ENCODE data around the gene SNX15.
A peak's percentile ranks its signal among the peaks of the same experiment; 100 is the strongest.

SNX15 gene

DNA sequence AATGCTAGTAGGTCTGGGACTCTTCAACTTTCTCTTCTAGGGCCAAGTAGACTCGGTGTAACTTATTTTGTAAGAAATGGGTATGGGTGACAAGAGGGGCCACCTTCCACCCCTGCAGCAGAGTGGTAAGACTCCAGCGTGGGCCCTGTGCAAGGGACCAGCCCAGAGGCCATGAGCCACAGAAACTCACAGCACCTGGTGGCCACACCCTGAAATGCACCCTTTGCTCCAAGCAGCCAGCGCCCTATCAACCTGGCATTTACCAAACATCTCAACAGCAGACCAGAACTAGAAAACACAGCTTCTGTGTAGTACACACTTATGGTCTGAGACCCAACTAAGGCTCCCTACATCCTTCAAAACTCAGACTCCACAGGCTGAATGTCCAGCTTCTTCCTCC lies 50.9 kb downstream of the SNX15 start:
- TF ChIP-seq, protein P1, sequence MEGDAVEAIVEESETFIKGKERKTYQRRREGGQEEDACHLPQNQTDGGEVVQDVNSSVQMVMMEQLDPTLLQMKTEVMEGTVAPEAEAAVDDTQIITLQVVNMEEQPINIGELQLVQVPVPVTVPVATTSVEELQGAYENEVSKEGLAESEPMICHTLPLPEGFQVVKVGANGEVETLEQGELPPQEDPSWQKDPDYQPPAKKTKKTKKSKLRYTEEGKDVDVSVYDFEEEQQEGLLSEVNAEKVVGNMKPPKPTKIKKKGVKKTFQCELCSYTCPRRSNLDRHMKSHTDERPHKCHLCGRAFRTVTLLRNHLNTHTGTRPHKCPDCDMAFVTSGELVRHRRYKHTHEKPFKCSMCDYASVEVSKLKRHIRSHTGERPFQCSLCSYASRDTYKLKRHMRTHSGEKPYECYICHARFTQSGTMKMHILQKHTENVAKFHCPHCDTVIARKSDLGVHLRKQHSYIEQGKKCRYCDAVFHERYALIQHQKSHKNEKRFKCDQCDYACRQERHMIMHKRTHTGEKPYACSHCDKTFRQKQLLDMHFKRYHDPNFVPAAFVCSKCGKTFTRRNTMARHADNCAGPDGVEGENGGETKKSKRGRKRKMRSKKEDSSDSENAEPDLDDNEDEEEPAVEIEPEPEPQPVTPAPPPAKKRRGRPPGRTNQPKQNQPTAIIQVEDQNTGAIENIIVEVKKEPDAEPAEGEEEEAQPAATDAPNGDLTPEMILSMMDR (conservative IDR thresholded peaks at IDR 0.05; ENCODE audit: low read length), result peak; percentile 79
- no peak for TF ChIP-seq EZH2phosphoT487 (IDR thresholded peaks at IDR 0.05; ENCODE audit: borderline replicate concordance)
- Histone ChIP-seq H4K20me1 (ENCODE audit: insufficient read depth, low read length, poor library complexity, severe bottlenecking) (peaks cover 19% of the 10 kb centered on the region), H3K9ac (ENCODE audit: low read depth, low read length, poor library complexity, severe bottlenecking) (peak overlapping the region; percentile 36), H3K4me1 (ENCODE audit: insufficient read depth, low read length, poor library complexity, severe bottlenecking) (peaks cover 31% of the 10 kb centered on the region), H3K9me2 (replicated peaks; ENCODE audit: low read depth, low read length) (no peaks in the 10 kb centered on the region), H3K79me2 (ENCODE audit: insufficient read depth, low read length) (peaks cover 72% of the 10 kb centered on the region), H3K4me2 (ENCODE audit: low read depth, low read length, poor library complexity, severe bottlenecking) (peak overlapping the region; percentile 68), H3K27me3 (ENCODE audit: insufficient read depth, low read length, poor library complexity, severe bottlenecking) (no peaks in the 10 kb centered on the region), H2AFZ (ENCODE audit: low read length) (no peak overlapping the region), H3K4me3 (ENCODE audit: low read length, poor library complexity, severe bottlenecking) (peak overlapping the region; percentile 51), H3K9me3 (ENCODE audit: insufficient read depth, low read depth, low read length) (no peaks in the 10 kb centered on the region), H3F3A (ENCODE audit: low read depth) (no peaks in the 10 kb centered on the region), H3K36me3 (ENCODE audit: insufficient read depth, low read length) (peaks cover 20% of the 10 kb centered on the region; the same call in 1 of the 2 replicates)

DNA sequence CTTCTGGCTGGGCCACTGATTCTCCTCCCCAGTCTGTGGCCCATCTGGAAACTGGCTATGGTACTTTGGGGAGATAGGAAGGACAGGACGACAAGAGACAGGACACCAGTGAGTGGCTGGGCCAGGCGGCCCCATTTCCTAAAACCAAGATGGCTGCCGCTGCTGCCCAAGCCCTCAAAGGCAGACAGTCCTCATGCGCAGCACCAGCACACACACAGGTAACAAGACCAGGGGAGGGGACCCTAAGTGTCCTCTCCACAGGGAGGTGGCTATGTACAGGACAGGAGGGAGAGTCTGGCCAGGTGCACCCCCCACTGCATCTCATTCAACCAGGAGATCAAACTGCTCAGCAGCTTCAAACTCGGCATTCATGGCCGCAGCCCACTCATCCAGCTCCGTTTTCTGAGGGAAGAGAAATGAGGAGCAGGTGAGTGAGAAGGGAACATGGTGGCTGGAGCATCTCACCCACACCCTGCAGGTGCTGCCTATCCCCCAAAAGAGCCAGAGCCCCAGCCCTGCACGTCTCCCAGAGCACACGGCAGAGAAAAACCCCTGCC lies 51.6 kb downstream of the SNX15 start:
- no peak overlapping the region for H2AFZ ChIP-seq (ENCODE audit: low read length)
- TF ChIP-seq, protein P1 (conservative IDR thresholded peaks at IDR 0.05; ENCODE audit: low read length), result no peak
- no peak for TF ChIP-seq EZH2phosphoT487 (IDR thresholded peaks at IDR 0.05; ENCODE audit: borderline replicate concordance)
- peak overlapping the region; percentile 51 for H3K4me3 ChIP-seq (ENCODE audit: low read length, poor library complexity, severe bottlenecking)
- peak overlapping the region; percentile 47 for H3K9ac ChIP-seq (ENCODE audit: low read depth, low read length, poor library complexity, severe bottlenecking)
- peaks cover 33% of the 10 kb centered on the region for H3K4me1 ChIP-seq (ENCODE audit: insufficient read depth, low read length, poor library complexity, severe bottlenecking)
- no peaks in the 10 kb centered on the region for H3K9me3 ChIP-seq (ENCODE audit: insufficient read depth, low read depth, low read length)
- H4K20me1 ChIP-seq (ENCODE audit: insufficient read depth, low read length, poor library complexity, severe bottlenecking), result peaks cover 19% of the 10 kb centered on the region
- H3F3A ChIP-seq (ENCODE audit: low read depth), result no peaks in the 10 kb centered on the region
- H3K36me3 ChIP-seq (ENCODE audit: insufficient read depth, low read length), result peaks cover 20% of the 10 kb centered on the region; the same call in 1 of the 2 replicates
- no peaks in the 10 kb centered on the region for H3K9me2 ChIP-seq (replicated peaks; ENCODE audit: low read depth, low read length)
- H3K79me2 ChIP-seq (ENCODE audit: insufficient read depth, low read length), result peaks cover 79% of the 10 kb centered on the region
- H3K4me2 ChIP-seq (ENCODE audit: low read depth, low read length, poor library complexity, severe bottlenecking), result peak overlapping the region; percentile 68
- H3K27me3 ChIP-seq (ENCODE audit: insufficient read depth, low read length, poor library complexity, severe bottlenecking), result no peaks in the 10 kb centered on the region

DNA sequence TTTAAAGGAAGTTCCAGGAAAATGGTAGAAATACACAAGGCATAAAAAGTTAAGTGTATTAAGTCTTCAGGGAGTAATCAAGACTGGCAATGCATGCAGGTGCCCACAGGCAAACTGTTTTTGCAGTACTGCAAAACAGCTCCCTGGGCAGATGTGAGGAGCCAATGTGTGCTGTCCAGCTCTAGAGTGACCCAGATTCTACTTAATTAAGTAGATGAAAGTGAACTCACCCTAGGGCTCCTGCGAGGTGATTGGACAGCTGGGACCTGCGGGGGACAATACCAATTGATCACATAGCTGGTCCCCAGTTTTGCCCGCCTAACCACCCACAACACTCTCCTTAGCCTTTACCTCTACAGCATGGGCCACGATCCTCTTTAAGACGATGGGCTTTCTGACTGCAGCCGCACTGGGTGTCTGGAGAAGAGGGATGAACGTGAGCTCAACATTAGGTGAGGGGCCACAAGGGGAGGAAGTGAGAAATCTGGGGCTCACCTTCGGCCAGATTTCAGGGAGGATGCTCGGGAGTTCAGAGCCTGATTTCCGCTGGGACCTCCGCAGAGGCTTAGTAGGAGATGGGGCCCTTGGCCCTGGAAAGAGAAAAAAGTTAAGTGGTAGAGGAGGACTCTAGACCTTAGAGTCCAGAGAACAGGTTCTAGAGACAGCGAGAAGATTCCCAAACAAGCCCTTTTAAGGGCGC lies 56.0 kb downstream of the SNX15 start:
- H4K20me1 ChIP-seq (ENCODE audit: insufficient read depth, low read length, poor library complexity, severe bottlenecking), result peaks cover 14% of the 10 kb centered on the region
- peak overlapping the region; percentile 77 for H3K4me2 ChIP-seq (ENCODE audit: low read depth, low read length, poor library complexity, severe bottlenecking)
- H3K79me2 ChIP-seq (ENCODE audit: insufficient read depth, low read length), result peaks cover 74% of the 10 kb centered on the region
- H3F3A ChIP-seq (ENCODE audit: low read depth), result no peaks in the 10 kb centered on the region
- peak overlapping the region; percentile 82 for H3K4me3 ChIP-seq (ENCODE audit: low read length, poor library complexity, severe bottlenecking)
- H3K9ac ChIP-seq (ENCODE audit: low read depth, low read length, poor library complexity, severe bottlenecking), result peak overlapping the region; percentile 87
- peaks cover 14% of the 10 kb centered on the region; the same call in 1 of the 2 replicates for H3K36me3 ChIP-seq (ENCODE audit: insufficient read depth, low read length)
- H3K4me1 ChIP-seq (ENCODE audit: insufficient read depth, low read length, poor library complexity, severe bottlenecking), result peaks cover 34% of the 10 kb centered on the region
- TF ChIP-seq, protein P1 (conservative IDR thresholded peaks at IDR 0.05; ENCODE audit: low read length), result no peak
- TF ChIP-seq EZH2phosphoT487 (IDR thresholded peaks at IDR 0.05; ENCODE audit: borderline replicate concordance), result no peak
- H2AFZ ChIP-seq (ENCODE audit: low read length), result peak overlapping the region; percentile 68
- H3K27me3 ChIP-seq (ENCODE audit: insufficient read depth, low read length, poor library complexity, severe bottlenecking), result no peaks in the 10 kb centered on the region
- H3K9me3 ChIP-seq (ENCODE audit: insufficient read depth, low read depth, low read length), result no peaks in the 10 kb centered on the region
- no peaks in the 10 kb centered on the region for H3K9me2 ChIP-seq (replicated peaks; ENCODE audit: low read depth, low read length)

All from Loucy (cell line).